Measurements from ENCODE around the gene CCHCR1.
A peak's percentile ranks its signal among the peaks of the same experiment; 100 is the strongest.

The CCHCR1 gene

DNA sequence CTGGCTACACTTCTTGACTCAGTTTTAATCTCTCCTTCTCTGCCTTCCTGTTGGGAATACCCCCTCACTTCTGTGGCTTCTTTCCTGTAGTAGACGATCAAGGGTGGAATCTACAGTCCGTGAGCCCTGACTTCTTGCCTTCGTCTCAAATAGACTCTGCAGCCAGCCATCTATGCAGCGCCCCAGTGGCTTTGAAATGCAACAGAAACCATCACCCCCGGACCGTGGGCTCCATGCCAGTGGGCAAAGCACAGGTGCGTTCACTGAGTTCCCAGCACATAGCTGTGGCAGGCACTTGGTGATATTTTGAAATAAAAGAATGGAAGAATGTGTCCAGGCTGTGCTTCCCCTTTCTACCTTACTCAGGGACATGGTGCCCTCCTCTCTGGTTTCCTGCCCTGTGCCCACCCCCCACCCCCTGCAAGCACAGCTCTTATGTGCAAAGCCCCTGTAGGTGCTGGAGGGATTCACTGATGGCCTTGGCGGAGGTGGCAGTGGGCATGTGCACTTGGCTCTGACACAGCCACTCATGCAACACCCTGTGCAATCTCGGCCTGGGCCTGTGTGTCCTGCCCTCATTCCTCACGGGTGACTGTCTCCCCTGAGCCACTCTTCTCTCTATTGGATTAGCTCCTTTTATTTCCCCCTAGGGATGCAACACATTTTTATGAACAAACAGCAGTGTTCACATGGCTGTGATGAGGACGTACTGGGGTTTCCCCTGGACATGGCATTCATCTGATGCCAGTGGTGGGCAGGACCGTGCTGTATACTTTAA is 31.8 kb downstream of the CCHCR1 start:
- peak; percentile 77 for DNase-seq
- no peak overlapping the region for H2AK5ac ChIP-seq (ENCODE audit: low read length, severe bottlenecking)
- no peak overlapping the region for H4K8ac ChIP-seq (ENCODE audit: low read length)
- H3K4me1 ChIP-seq (ENCODE audit: control insufficient read depth, insufficient read depth, low read depth, low read length), result peaks cover 36% of the 10 kb centered on the region
- H2AFZ ChIP-seq (ENCODE audit: low read depth, low read length), result no peak overlapping the region
- H3K14ac ChIP-seq (ENCODE audit: low read length in 2 of 2), result peak overlapping the region in 1 of 2 experiments; percentile 36
- no peak overlapping the region for H3K4me2 ChIP-seq (ENCODE audit: low read length, poor library complexity, severe bottlenecking)
- WGBS, result 77% methylated on average over 12 of the region's 12 CpGs
- H4K91ac ChIP-seq (ENCODE audit: low read length), result no peak overlapping the region
- H3K4me3 ChIP-seq (ENCODE audit: insufficient read depth in 1 of 2, low read depth in 1 of 2, low read length in 2 of 2), result no peak overlapping the region
- no peak overlapping the region for H2BK15ac ChIP-seq (ENCODE audit: low read depth, poor library complexity, severe bottlenecking)
- no peak overlapping the region for H3K18ac ChIP-seq (ENCODE audit: low read depth in 1 of 2, low read length in 2 of 2)
- H2BK12ac ChIP-seq (ENCODE audit: low read length in 2 of 2), result no peak overlapping the region
- no peak overlapping the region for H3K23ac ChIP-seq (ENCODE audit: low read length in 2 of 2)
- H3K36me3 ChIP-seq (ENCODE audit: control insufficient read depth in 1 of 2, insufficient read depth in 2 of 2, low read depth in 1 of 2, low read length in 2 of 2), result peaks cover 0 to 2% of the 10 kb centered on the region in 2 experiments
- no peak overlapping the region for H3K4ac ChIP-seq (ENCODE audit: low read depth in 1 of 2, low read length in 2 of 2)
- no peaks in the 10 kb centered on the region for H3K79me1 ChIP-seq (replicated peaks; ENCODE audit: low read length, poor library complexity, severe bottlenecking)
- no peak overlapping the region for H3K27ac ChIP-seq (ENCODE audit: low read length, poor library complexity, severe bottlenecking)
- H3K27me3 ChIP-seq (ENCODE audit: control insufficient read depth in 1 of 2, insufficient read depth in 1 of 2, low read length in 2 of 2), result peaks cover 13 to 36% of the 10 kb centered on the region in 2 experiments
- no peak overlapping the region for H3K9ac ChIP-seq (ENCODE audit: low read length)
- no peak overlapping the region for H2BK5ac ChIP-seq (ENCODE audit: low read depth, low read length, poor library complexity, severe bottlenecking)
- no peaks in the 10 kb centered on the region for H3K9me3 ChIP-seq (ENCODE audit: control insufficient read depth, low read length)
- H2BK120ac ChIP-seq (ENCODE audit: low read depth, low read length), result no peak overlapping the region

DNA sequence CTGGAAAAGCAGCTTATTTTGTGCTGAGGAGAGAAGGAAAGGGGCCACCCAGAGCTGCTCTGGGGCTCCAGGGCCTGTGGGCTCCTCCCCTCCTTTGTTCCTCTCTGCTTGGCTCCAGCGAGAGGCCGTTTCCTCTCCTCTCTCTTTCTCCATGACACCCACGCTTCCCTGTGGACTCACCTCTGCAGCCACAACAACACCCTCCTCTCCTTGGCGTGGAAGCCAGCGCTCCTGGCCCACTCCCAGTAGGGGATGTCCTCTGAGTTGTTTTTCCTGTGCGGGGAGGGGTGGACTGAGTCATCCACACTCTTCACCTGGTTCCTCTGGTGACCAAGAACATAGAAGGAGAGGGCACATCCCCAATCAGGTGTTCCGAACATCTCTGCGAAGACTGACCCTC is 32.4 kb downstream of the CCHCR1 start:
- peak overlapping the region; percentile 76 for H2AK5ac ChIP-seq (ENCODE audit: low read length, severe bottlenecking)
- no peak overlapping the region for H3K27ac ChIP-seq (ENCODE audit: low read length, poor library complexity, severe bottlenecking)
- no peak overlapping the region for H3K9ac ChIP-seq (ENCODE audit: low read length)
- H3K27me3 ChIP-seq (ENCODE audit: control insufficient read depth in 1 of 2, insufficient read depth in 1 of 2, low read length in 2 of 2), result peaks cover 13 to 36% of the 10 kb centered on the region in 2 experiments
- no peak overlapping the region for H3K4me2 ChIP-seq (ENCODE audit: low read length, poor library complexity, severe bottlenecking)
- no peak overlapping the region for H3K4me3 ChIP-seq (ENCODE audit: insufficient read depth in 1 of 2, low read depth in 1 of 2, low read length in 2 of 2)
- no peaks in the 10 kb centered on the region for H3K9me3 ChIP-seq (ENCODE audit: control insufficient read depth, low read length)
- no peaks in the 10 kb centered on the region for H3K79me1 ChIP-seq (replicated peaks; ENCODE audit: low read length, poor library complexity, severe bottlenecking)
- 68% methylated on average over 7 of the region's 8 CpGs for WGBS
- no peak overlapping the region for H2BK5ac ChIP-seq (ENCODE audit: low read depth, low read length, poor library complexity, severe bottlenecking)
- H3K14ac ChIP-seq (ENCODE audit: low read length in 2 of 2), result no peak overlapping the region
- peaks cover 38% of the 10 kb centered on the region for H3K4me1 ChIP-seq (ENCODE audit: control insufficient read depth, insufficient read depth, low read depth, low read length)
- no peak overlapping the region for H2BK120ac ChIP-seq (ENCODE audit: low read depth, low read length)
- H3K18ac ChIP-seq (ENCODE audit: low read depth in 1 of 2, low read length in 2 of 2), result peak overlapping the region in 1 of 2 experiments; percentile 28
- H2BK12ac ChIP-seq (ENCODE audit: low read length in 2 of 2), result no peak overlapping the region
- DNase-seq, result no peak
- no peak overlapping the region for H4K91ac ChIP-seq (ENCODE audit: low read length)
- peaks cover 0 to 2% of the 10 kb centered on the region in 2 experiments for H3K36me3 ChIP-seq (ENCODE audit: control insufficient read depth in 1 of 2, insufficient read depth in 2 of 2, low read depth in 1 of 2, low read length in 2 of 2)
- H2BK15ac ChIP-seq (ENCODE audit: low read depth, poor library complexity, severe bottlenecking), result no peak overlapping the region
- no peak overlapping the region for H2AFZ ChIP-seq (ENCODE audit: low read depth, low read length)
- no peak overlapping the region for H3K23ac ChIP-seq (ENCODE audit: low read length in 2 of 2)
- H3K4ac ChIP-seq (ENCODE audit: low read depth in 1 of 2, low read length in 2 of 2), result no peak overlapping the region
- H4K8ac ChIP-seq (ENCODE audit: low read length), result no peak overlapping the region

- H3K14ac ChIP-seq (ENCODE audit: low read length in 2 of 2), result no peak overlapping the region
- H4K91ac ChIP-seq (ENCODE audit: low read length), result no peak overlapping the region
- peaks cover 42% of the 10 kb centered on the region for H3K4me1 ChIP-seq (ENCODE audit: control insufficient read depth, insufficient read depth, low read depth, low read length)
- peaks cover 0 to 20% of the 10 kb centered on the region in 2 experiments for H3K27me3 ChIP-seq (ENCODE audit: control insufficient read depth in 1 of 2, insufficient read depth in 1 of 2, low read length in 2 of 2)
- H2AFZ ChIP-seq (ENCODE audit: low read depth, low read length), result no peak overlapping the region
- peak overlapping the region; percentile 68 for H2BK5ac ChIP-seq (ENCODE audit: low read depth, low read length, poor library complexity, severe bottlenecking)
- H2BK15ac ChIP-seq (ENCODE audit: low read depth, poor library complexity, severe bottlenecking), result no peak overlapping the region
- peak overlapping the region; percentile 65 for H2AK5ac ChIP-seq (ENCODE audit: low read length, severe bottlenecking)
- H3K36me3 ChIP-seq (ENCODE audit: control insufficient read depth in 1 of 2, insufficient read depth in 2 of 2, low read depth in 1 of 2, low read length in 2 of 2), result peaks cover 0 to 6% of the 10 kb centered on the region in 2 experiments
- no peaks in the 10 kb centered on the region for H3K9me3 ChIP-seq (ENCODE audit: control insufficient read depth, low read length)
- peak overlapping the region; percentile 83 for H3K27ac ChIP-seq (ENCODE audit: low read length, poor library complexity, severe bottlenecking)
- peak overlapping the region in 1 of 2 experiments; percentile 64 for H3K18ac ChIP-seq (ENCODE audit: low read depth in 1 of 2, low read length in 2 of 2)
- peaks cover 3% of the 10 kb centered on the region for H3K79me1 ChIP-seq (replicated peaks; ENCODE audit: low read length, poor library complexity, severe bottlenecking)
- no peak overlapping the region for H3K9ac ChIP-seq (ENCODE audit: low read length)
- peak; percentile 92 for DNase-seq
- WGBS, result 60% methylated on average over 15 of the region's 16 CpGs
- no peak overlapping the region for H3K4me3 ChIP-seq (ENCODE audit: insufficient read depth in 1 of 2, low read depth in 1 of 2, low read length in 2 of 2)
- H4K8ac ChIP-seq (ENCODE audit: low read length), result peak overlapping the region; percentile 70
- no peak overlapping the region for H3K4me2 ChIP-seq (ENCODE audit: low read length, poor library complexity, severe bottlenecking)
- H3K23ac ChIP-seq (ENCODE audit: low read length in 2 of 2), result no peak overlapping the region
- H3K4ac ChIP-seq (ENCODE audit: low read depth in 1 of 2, low read length in 2 of 2), result no peak overlapping the region
- peak overlapping the region in 1 of 2 experiments; percentile 24 for H2BK12ac ChIP-seq (ENCODE audit: low read length in 2 of 2)
- no peak overlapping the region for H2BK120ac ChIP-seq (ENCODE audit: low read depth, low read length)
Observed at GRCh38 chr6:31122791-31123706, 34.6 kb downstream of the CCHCR1 start.

Data from mesenchymal stem cell (in vitro differentiated cells and primary cell).